A673 (cell line): Measurements from ENCODE around the gene CLIC5.

Experiments
- CTCF ChIP-seq: fragments of 300-800, 200-600 bp; sonication (generic); conservative IDR thresholded peaks from 2 replicates; pipeline ENCODE4 v1.5.1; 2017; ENCODE audit warnings: low read depth, mild to moderate bottlenecking, antibody characterized with exemption, low read length, moderate library complexity, mixed read lengths
- EZH2 ChIP-seq: fragments of 200-600 bp; sonication (generic); IDR thresholded peaks from 2 replicates; pipeline ENCODE4 v1.6.1; 2017; ENCODE audit warnings: borderline replicate concordance, low read depth, mild to moderate bottlenecking, mixed read lengths, antibody characterized with exemption, low read length; ENCODE audit not compliant: poor library complexity, severe bottlenecking

- no peak for TF ChIP-seq CTCF
- no peak for TF ChIP-seq EZH2
Measured at GRCh38 chr6:45967363-45967762, 48.3 kb downstream of the CLIC5 start.
